HCT116 (cell line): ENCODE data around the gene PKHD1.

Source experiments
- CTCF ChIP-seq, 3 experiments: fragments of 200-600 bp in 1 of 3; sonication (generic) in 1 of 3; IDR thresholded peaks in 2 of 3; conservative IDR thresholded peaks in 1 of 3; 2 replicates each; pipeline ENCODE4 v1.5.1; 2012 to 2017; ENCODE audit warnings: low read depth in 2 of 3, low read length in 2 of 3, antibody characterized with exemption in 1 of 3, borderline replicate concordance in 1 of 3, control low read depth in 1 of 3, mild to moderate bottlenecking in 1 of 3, mixed read lengths in 1 of 3, mixed run types in 1 of 3, moderate library complexity in 1 of 3; ENCODE audit not compliant: insufficient read depth in 1 of 3
- YY1 ChIP-seq: IDR thresholded peaks from 2 replicates; pipeline ENCODE4 v1.6.1; 2011; ENCODE audit warnings: low read length, low read depth, moderate library complexity, mild to moderate bottlenecking; ENCODE audit not compliant: insufficient replicate concordance; ENCODE audit errors: extremely low read depth

DNA sequence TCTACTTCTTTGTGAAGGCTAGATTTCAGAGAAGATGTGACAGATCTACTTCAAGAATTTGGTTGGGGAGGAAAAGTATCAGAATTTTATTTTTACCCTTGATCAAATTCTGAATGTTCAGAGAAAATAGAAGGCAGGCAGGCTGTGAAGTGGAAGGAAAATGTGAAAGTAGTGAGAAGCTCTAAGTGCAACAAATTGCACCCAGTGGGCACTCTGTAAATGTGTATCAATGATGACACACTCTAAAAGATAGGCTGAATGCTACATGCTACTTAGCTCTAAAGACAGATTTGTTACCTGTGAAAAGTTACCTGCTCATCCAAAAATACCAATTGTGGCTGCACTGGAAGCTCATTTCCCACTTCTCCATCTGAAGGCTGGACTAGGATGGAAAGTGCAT is 438.6 kb downstream of the PKHD1 start:
- TF ChIP-seq CTCF (IDR thresholded peaks at IDR 0.05 in 2 of 3, conservative IDR thresholded peaks at IDR 0.05 in 1 of 3; ENCODE audit: borderline replicate concordance in 1 of 3, insufficient read depth in 1 of 3, low read depth in 2 of 3, low read length in 2 of 3) (no peak), YY1 (no peak)
